T1000 (cell line): ENCODE data around the gene LEFTY2.
"Not testable (repeated sequence)": the region's sequence is repeated elsewhere in the genome, so short reads cannot be mapped to it uniquely, and the experiment has no call there.

Experiments used
- DNase-seq: peaks from one replicate; lab custom pipeline; 2025; ENCODE audit warnings: mixed read lengths; lab: John Stamatoyannopoulos, UW

The LEFTY2 gene

GRCh38 chr1:225941187-225941941, at the start of gene LEFTY2:
Gene LEFTY2 (minus strand): TSS chr1:225941220. CDS start chr1:225941140, 80 bp downstream.
- DNase-seq, result no peak

DNA sequence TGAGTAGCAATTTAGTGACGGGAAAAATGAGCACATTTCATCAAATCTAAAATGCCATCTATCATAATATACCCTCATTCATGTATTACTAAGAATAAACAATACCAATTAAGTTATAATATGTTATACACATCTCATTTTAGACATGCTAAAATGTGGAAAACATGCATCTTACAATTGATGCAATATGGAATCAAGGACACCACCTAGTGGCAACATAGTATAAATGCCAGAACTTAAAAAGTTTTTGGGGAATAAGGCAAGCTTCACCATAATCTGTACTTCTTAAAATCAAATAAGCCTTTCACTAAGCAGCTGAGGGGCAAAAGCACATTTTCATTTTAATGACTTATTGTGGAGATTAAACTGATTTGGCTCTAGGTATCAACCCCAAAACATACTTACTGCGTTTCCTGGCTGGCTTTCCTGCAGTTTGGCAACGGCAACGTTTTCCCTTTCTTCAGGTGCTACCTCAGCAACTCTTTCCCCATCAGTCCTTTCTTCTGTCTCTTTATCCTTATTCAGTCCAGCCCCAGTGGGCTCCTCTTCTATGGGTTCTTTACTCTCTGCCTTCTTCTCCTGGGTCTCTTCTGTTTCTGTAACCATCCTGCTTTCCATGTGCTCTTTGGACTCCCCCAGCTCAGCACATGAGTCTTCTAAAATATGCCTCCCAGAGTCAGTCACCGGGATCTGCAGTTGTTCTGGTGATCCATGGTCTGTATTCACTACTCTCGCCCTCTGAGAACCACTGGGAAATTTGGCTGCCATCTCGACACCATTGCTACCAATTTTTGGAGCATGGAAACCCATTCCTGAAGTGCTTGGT, 46.7 kb upstream of the LEFTY2 start:
- DNase-seq, result no peak

- DNase-seq, result no peak
Observed at GRCh38 chr1:225981714-225982113, 40.7 kb upstream of the LEFTY2 start.

GRCh38 chr1:225980005-225980836, 39.2 kb upstream of the LEFTY2 start:
- DNase-seq, result no peak

DNA sequence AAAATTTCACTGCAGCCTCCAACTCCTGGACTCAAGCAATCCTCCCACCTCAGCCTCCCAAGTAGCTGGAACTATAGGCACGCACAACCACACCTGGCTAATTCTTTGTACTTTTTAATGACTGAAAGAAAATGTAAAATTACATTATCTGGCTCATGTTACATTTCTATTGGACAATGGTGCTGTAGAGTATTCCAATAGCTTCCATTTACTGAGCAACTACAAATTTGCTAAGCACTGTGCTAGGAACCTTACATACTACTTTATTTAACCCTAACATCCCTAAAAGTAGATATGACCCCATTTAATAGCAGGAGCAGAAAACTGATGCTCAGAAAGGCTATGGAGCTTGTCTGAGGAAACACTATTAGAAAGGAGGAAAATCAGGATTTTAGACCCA, 38.4 kb upstream of the LEFTY2 start:
- no peak for DNase-seq

DNA sequence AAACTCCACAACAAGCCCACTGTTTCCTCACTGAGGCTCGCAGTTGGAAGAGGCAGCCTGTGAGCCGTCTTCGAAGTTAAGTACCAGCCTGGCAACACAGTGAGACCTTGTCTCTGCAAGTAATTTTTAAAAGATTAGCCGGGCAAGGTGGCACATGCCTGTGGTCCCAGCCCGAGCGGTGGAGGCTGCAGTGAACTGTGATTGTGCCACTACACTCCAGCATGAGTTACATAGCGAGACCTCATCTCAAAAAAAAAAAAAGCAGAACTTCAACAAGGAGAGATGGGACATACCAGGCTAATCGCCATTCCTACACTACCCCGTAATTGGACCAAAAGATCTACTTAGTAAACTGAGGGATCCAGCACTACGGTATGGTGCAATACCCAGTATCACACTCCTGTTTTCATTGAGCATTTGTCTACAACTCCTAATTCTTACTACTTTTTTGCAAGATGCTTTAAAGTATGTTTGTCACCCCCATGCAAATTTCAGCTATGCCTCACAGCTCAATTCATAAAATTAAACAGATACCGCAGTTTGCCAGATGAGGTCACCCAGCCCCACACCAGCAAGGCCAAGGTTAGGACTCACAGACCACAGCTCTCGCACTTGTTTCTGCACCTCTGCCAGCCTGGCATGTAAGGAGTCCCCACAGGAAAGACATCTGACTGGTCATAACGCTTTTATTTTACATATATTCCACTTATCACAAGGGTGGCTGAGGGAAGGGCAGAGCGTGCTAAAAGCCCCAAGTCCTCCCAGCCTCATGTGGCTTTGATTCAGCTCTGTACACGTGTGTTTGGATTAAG, 37.1 kb upstream of the LEFTY2 start:
- no peak for DNase-seq

GRCh38 chr1:225975146-225975545, 34.1 kb upstream of the LEFTY2 start:
- DNase-seq, result not testable (repeated sequence)

GRCh38 chr1:225974454-225974853, 33.4 kb upstream of the LEFTY2 start:
- DNase-seq, result no peak

- DNase-seq, result no peak
Observed at GRCh38 chr1:225973158-225973557, 32.1 kb upstream of the LEFTY2 start.

DNA sequence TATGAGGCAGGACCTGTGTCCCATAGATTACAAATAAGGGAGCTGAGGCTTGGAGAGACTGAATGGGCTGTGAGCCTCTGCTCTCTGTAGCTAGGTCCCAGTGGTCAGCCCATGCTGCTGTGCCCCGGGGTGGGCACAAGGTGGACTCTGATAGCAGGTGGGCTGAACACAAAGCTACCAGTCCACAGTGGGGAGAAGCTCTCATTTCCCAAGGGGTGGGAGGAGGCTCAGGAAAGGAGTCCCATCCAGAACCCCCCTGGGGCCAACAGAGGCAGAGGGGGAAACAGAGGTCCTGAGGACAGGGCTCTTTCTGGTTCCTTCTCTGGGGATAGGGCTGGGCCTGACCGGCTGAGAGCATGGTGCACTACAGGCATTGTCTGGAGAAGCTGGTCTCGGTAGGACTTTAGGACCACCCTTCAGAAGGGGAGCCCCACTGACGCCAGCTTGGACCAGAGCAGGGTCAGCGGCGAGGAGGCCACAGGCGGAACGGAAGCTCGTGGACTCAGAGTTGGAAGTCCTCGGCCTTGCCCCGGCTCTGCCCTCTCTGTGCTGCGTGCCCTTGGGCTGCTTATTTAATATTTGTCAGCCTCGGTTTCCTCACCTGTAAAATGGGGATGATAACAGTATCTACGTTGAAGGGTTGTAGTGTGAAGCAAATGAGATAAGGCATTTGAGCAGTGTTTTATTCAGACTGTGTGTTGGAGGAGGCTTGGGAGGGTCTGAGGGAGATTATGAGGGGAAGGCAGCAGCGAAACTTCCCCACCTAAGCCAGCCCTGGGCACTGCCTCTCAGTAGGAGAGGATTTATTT, 31.5 kb upstream of the LEFTY2 start:
- DNase-seq, result no peak

DNA sequence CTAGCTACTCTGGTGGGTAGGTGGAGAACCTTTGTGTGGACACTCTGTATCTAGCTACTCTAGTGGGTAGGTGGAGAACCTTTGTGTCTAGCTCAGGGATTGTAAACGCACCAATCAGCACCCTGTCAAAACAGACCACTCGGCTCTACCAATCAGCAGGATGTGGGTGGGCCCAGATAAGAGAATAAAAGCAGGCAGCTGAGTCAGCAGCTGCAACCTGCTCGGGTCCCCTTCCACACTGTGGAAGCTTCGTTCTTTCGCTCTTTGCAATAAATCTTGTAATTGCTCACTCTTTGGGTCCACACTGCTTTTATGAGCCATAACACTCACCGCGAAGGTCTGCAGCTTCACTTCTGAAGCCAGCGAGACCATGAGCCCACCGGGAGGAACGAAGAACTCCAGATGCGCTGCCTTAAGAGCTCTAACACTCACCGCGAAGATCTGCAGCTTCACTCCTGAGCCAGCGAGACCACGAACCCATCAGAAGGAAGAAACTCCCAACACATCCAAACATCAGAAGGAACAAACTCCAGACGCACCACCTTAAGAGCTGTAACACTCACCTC, 29.7 kb upstream of the LEFTY2 start:
- not testable (repeated sequence) for DNase-seq

DNA sequence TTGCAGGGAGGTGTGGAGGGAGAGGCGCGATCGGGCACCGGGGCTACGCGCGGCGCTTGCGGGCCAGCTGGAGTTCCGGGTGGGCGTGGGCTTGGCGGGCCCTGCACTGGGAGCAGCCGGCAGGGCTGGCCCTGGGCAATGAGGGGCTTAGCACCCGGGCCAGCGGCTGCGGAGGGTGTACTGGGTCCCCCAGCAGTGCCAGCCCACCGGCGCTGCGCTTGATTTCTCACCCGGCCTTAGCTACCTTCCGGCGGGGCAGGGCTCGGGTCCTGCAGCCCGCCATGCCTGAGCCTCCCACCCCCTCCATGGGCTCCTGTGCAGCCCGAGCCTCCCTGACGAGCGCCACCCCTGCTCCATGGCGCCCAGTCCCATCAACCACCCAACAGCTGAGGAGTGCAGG, 28.7 kb upstream of the LEFTY2 start:
- not testable (repeated sequence) for DNase-seq

GRCh38 chr1:225965231-225965630, 24.2 kb upstream of the LEFTY2 start:
- DNase-seq, result no peak

- DNase-seq, result no peak
Observed at GRCh38 chr1:225963735-225964530, 22.9 kb upstream of the LEFTY2 start.

DNA sequence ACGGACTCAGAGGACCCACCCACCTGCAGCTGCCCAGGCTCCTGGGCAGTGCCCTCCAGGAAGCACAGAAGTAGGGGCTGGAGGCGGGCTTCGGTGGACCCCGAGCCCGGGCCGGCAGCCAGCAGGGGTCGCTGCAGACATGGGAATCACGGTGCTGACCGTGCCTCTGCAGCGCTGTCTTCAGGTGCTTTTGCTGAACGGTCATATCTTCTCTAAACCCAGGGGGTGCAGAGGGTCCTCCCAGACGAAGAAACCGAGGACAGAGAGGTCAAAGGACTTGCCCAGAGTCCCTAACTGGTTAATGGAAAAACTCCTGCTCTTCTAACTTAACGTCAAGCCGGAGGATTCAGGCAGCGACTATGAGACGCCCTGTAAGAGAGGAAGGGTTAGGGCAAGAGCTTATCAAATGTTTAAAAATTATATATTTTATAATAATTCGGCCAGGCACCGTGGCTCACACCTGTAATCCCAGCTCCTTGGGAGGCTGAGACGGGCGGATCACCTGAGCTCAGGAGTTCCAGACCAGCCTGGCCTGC, 21.5 kb upstream of the LEFTY2 start:
- DNase-seq, result no peak

- no peak for DNase-seq
Observed at GRCh38 chr1:225961659-225962439, 20.8 kb upstream of the LEFTY2 start.

GRCh38 chr1:225958041-225958440, 17.0 kb upstream of the LEFTY2 start:
- no peak for DNase-seq

- no peak for DNase-seq
Observed at GRCh38 chr1:225954753-225955152, 13.7 kb upstream of the LEFTY2 start.
